Measurements from ENCODE around the gene ZFP36L1.

Gene ZFP36L1

GRCh38 chr14:68809524-68809923 lies 16.7 kb upstream of the ZFP36L1 start:
- H4K20me1 ChIP-seq (ENCODE audit: insufficient read depth, low read length), result no peaks in the 10 kb centered on the region
- H3K4me1 ChIP-seq (ENCODE audit: insufficient read depth, low read length), result peaks cover 8% of the 10 kb centered on the region
- DNase-seq, result no peak
- H3K27ac ChIP-seq (ENCODE audit: low read length), result no peak overlapping the region
- no peak overlapping the region for H3K9ac ChIP-seq (ENCODE audit: low read depth, low read length)
- H3K4me3 ChIP-seq (ENCODE audit: low read depth in 1 of 2, low read length in 2 of 2), result no peak overlapping the region
- H2AFZ ChIP-seq (ENCODE audit: low read depth, low read length), result no peak overlapping the region
- H3K36me3 ChIP-seq (ENCODE audit: insufficient read depth, low read length), result no peaks in the 10 kb centered on the region
- H3K9me3 ChIP-seq (ENCODE audit: insufficient read depth, low read length, severe bottlenecking), result peaks cover 4% of the 10 kb centered on the region
- H3K79me2 ChIP-seq (ENCODE audit: insufficient read depth, low read length), result no peaks in the 10 kb centered on the region
- TF ChIP-seq, protein P1, sequence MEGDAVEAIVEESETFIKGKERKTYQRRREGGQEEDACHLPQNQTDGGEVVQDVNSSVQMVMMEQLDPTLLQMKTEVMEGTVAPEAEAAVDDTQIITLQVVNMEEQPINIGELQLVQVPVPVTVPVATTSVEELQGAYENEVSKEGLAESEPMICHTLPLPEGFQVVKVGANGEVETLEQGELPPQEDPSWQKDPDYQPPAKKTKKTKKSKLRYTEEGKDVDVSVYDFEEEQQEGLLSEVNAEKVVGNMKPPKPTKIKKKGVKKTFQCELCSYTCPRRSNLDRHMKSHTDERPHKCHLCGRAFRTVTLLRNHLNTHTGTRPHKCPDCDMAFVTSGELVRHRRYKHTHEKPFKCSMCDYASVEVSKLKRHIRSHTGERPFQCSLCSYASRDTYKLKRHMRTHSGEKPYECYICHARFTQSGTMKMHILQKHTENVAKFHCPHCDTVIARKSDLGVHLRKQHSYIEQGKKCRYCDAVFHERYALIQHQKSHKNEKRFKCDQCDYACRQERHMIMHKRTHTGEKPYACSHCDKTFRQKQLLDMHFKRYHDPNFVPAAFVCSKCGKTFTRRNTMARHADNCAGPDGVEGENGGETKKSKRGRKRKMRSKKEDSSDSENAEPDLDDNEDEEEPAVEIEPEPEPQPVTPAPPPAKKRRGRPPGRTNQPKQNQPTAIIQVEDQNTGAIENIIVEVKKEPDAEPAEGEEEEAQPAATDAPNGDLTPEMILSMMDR (IDR thresholded peaks at IDR 0.05; ENCODE audit: borderline replicate concordance, extremely low read depth, low read length, poor library complexity, severe bottlenecking), result no peak
- no peak for TF ChIP-seq EZH2 (IDR thresholded peaks at IDR 0.05; ENCODE audit: borderline replicate concordance, low read depth, low read length, severe bottlenecking)
- no peaks in the 10 kb centered on the region for H3K27me3 ChIP-seq (ENCODE audit: insufficient read depth, low read length, poor library complexity)
- H3K4me2 ChIP-seq (ENCODE audit: insufficient read depth, low read length), result no peak overlapping the region
- no peak for ATAC-seq (ENCODE audit: insufficient read depth, low read depth)

GRCh38 chr14:68808696-68809480 lies 16.0 kb upstream of the ZFP36L1 start:
- Histone ChIP-seq H4K20me1 (ENCODE audit: insufficient read depth, low read length) (no peaks in the 10 kb centered on the region), H3K79me2 (ENCODE audit: insufficient read depth, low read length) (no peaks in the 10 kb centered on the region), H3K36me3 (ENCODE audit: insufficient read depth, low read length) (no peaks in the 10 kb centered on the region), H3K4me1 (ENCODE audit: insufficient read depth, low read length) (peaks cover 2% of the 10 kb centered on the region), H3K4me2 (ENCODE audit: insufficient read depth, low read length) (no peak overlapping the region), H3K9me3 (ENCODE audit: insufficient read depth, low read length, severe bottlenecking) (peaks cover 4% of the 10 kb centered on the region), H2AFZ (ENCODE audit: low read depth, low read length) (no peak overlapping the region), H3K27ac (ENCODE audit: low read length) (no peak overlapping the region), H3K27me3 (ENCODE audit: insufficient read depth, low read length, poor library complexity) (no peaks in the 10 kb centered on the region), H3K9ac (ENCODE audit: low read depth, low read length) (no peak overlapping the region), H3K4me3 (ENCODE audit: low read depth in 1 of 2, low read length in 2 of 2) (no peak overlapping the region)
- no peak for DNase-seq
- no peak for TF ChIP-seq EZH2 (IDR thresholded peaks at IDR 0.05; ENCODE audit: borderline replicate concordance, low read depth, low read length, severe bottlenecking)
- TF ChIP-seq, protein P1 (IDR thresholded peaks at IDR 0.05; ENCODE audit: borderline replicate concordance, extremely low read depth, low read length, poor library complexity, severe bottlenecking), result no peak
- ATAC-seq (ENCODE audit: insufficient read depth, low read depth), result peak; percentile 38; the same call in 2 of the 3 replicates

GRCh38 chr14:68807987-68808386 lies 15.1 kb upstream of the ZFP36L1 start:
- Histone ChIP-seq H3K9me3 (ENCODE audit: insufficient read depth, low read length, severe bottlenecking) (peaks cover 4% of the 10 kb centered on the region), H3K9ac (ENCODE audit: low read depth, low read length) (no peak overlapping the region), H2AFZ (ENCODE audit: low read depth, low read length) (no peak overlapping the region), H3K79me2 (ENCODE audit: insufficient read depth, low read length) (no peaks in the 10 kb centered on the region), H3K4me2 (ENCODE audit: insufficient read depth, low read length) (no peak overlapping the region), H4K20me1 (ENCODE audit: insufficient read depth, low read length) (no peaks in the 10 kb centered on the region), H3K36me3 (ENCODE audit: insufficient read depth, low read length) (no peaks in the 10 kb centered on the region), H3K27me3 (ENCODE audit: insufficient read depth, low read length, poor library complexity) (no peaks in the 10 kb centered on the region), H3K4me1 (ENCODE audit: insufficient read depth, low read length) (no peaks in the 10 kb centered on the region), H3K4me3 (ENCODE audit: low read depth in 1 of 2, low read length in 2 of 2) (no peak overlapping the region), H3K27ac (ENCODE audit: low read length) (no peak overlapping the region)
- DNase-seq, result no peak
- no peak for ATAC-seq (ENCODE audit: insufficient read depth, low read depth)
- TF ChIP-seq EZH2 (IDR thresholded peaks at IDR 0.05; ENCODE audit: borderline replicate concordance, low read depth, low read length, severe bottlenecking), result no peak
- TF ChIP-seq, protein P1 (IDR thresholded peaks at IDR 0.05; ENCODE audit: borderline replicate concordance, extremely low read depth, low read length, poor library complexity, severe bottlenecking), result no peak
